Stimulated activated CD4-positive, alpha-beta T cell treated with anti-CD3 and anti-CD28 coated beads, Interleukin-15, amount 100 ng/mL, for 1 hour (primary cell): ENCODE results near the gene TMEM132C.

Experiments
- DNase-seq, 2 donors: peaks; one replicate each; pipeline ENCODE4 v3.0.0-alpha.2; 2020; ENCODE audit warnings: low read depth in 1 of 2, low spot score in 1 of 2

The TMEM132C gene

DNA sequence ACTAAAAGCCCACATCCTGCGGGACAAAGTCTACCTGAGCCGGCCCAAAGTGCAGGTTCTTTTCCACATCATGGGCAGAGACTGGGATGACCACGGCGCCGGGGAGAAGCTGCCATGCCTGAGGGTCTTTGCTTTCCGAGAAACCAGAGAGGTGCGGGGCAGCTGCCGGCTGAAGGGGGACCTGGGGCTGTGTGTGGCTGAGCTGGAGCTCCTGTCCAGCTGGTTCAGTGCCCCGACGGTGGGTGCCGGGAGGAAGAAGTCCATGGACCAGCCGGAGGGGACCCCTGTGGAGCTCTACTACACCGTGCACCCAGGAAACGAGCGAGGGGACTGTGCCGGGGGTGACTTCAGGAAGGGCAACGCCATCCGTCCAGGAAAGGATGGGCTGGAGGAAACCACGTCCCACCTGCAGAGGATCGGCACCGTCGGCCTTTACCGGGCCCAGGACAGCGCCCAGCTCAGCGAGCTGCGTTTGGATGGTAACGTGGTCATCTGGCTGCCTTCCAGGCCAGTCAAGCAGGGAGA is 148.1 kb downstream of the TMEM132C start:
- no peak for DNase-seq

GRCh38 chr12:128418944-128419343 is 152.0 kb downstream of the TMEM132C start:
- DNase-seq, result no peak

DNA sequence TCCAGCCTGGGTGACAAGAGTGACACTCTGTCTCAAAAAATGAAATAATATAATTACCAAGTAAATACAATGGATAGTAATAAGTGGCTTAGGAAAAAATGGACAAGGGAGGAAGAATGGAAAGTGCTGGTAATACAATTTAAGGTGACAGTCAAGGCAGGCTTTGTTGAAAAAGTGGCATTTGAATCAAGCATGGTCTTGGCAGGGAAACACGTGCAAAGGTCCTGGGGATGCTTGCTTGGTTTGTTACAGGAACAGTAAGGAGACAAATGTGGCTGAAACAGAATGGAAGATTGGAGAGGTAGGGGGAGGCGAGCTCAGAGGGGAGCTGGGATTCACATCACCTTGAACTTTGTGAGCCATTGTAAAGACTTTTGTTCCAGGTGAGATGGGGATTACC is 153.2 kb downstream of the TMEM132C start:
- DNase-seq, result no peak

DNA sequence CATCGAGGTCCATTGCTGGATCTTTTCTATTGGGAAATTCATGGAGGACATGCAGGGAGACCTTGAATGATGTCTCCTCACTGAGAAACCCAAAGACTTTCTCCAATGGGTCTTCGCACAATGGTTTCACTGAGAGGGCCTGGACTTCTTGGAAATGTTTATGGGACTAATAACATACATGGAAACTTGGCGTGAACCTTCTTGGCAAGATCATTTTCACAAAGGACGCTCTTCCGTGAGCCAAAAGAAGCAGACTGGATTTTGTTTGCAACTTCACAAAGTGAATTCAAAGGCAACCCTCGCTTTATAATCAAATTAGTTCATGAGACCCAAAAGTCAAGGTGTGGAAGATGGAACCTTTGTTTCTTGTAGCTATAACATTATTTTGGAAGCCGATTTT is 154.4 kb downstream of the TMEM132C start:
- DNase-seq, result no peak

DNA sequence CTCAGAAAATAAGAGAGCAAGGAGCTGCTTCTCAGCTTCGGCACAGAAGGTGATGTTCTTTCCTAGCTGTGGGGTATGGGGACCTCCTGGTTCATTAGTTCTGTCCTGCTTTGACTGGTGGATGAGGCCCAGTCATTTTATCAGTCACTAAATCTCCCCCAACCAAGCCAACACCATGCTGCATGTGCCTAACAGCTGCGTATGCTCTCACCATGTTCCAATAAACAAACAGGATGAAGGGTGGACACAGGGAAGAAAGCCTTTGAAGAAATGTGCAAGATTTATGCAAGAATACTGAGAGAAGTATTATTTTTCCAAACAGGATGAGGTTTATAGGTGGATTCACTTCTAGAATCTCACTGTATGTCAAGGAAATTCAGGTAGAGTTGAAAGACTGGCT is 156.2 kb downstream of the TMEM132C start:
- DNase-seq, result no peak

- DNase-seq, result no peak
Observed at GRCh38 chr12:128424931-128425431, 158.0 kb downstream of the TMEM132C start.

DNA sequence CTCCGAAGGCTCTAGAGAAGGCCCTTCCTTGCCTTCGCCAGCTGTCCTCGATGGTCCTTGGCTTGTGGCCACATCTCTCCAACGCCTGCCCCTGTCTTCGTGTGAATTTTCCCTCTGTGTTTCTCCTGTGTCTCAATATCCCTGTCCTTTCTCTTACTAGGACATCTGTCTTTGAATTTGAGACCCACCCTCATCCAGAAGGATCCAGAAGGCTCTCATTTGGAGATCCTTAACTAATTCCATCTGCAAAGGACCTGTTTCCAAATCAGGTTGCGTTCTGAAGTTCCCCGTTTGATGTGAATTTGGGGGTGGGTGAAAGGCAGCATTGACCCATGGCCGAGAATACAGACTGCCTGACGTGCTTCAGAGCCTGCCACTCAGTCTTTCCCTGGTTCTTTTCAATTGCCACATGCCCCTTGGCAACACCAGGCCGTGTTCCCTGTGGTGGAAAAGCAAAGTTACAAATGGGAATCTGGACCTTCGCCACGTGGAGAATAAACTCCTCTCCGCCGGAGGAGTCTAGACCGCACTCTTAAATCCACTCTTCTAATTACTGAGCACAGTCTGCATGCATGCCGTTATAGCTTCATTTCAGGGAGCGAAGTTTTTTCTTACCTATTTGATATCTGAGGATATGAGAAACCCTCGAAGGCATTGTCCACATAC is 158.8 kb downstream of the TMEM132C start:
- DNase-seq, result no peak

DNA sequence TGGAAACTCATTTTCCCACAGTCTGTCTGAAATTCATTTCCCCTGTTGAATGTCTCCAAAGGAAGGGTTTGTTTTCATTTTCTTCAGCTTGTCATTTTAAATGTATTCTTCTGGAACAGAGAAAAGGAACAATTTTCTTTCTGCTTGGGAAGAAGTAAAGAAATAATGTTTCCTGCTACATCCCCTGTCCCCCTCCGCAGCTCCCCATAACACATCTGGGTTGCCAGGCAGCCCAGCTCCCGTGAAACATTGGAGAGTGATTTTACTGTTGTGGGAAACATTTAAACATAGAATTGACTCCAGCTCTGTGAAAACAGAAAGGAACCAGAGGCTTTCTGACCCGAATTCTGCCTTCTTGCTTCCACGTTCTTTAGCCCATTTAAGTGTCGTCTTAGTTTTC is 159.5 kb downstream of the TMEM132C start:
- no peak for DNase-seq

GRCh38 chr12:128439796-128440195 is 172.8 kb downstream of the TMEM132C start:
- no peak for DNase-seq

DNA sequence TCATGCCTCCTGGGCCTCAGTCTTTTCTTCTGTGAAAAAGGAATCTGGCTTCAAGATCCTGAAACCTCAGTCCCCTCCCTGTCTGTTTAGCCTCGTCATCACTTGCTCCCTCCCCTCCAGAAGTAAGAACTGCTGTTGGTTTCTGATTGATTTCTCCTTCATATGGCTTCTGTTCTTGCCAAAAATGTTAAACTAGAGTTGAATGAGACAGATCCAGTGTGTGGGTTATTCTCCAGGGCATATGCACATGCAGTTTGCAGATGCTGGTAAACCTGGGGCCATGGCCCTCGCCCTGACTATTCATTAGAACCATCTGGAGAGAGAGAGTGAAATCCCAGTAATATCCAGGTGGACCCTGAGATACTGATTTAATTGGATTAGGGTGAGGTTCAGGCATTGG is 175.1 kb downstream of the TMEM132C start:
- no peak for DNase-seq

DNA sequence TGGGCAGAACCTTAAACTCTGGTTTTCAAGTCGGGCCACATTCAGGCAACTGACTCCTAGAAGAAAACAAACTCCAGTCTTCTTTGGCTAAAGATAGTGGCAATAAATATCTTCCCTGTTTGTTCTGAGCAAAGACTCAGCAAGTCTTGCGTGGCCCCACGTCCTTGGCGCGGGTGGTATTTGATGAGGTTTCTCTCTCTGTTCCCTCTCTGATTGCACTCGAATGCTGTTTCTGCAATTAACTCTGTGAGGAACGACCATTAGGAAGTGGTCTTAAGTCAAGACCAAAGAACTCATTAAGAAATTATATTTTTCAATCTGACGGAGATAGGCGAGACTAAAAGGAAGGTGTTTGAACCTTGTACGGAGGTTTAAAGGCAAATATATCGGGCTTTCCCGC is 177.6 kb downstream of the TMEM132C start:
- DNase-seq, result no peak

DNA sequence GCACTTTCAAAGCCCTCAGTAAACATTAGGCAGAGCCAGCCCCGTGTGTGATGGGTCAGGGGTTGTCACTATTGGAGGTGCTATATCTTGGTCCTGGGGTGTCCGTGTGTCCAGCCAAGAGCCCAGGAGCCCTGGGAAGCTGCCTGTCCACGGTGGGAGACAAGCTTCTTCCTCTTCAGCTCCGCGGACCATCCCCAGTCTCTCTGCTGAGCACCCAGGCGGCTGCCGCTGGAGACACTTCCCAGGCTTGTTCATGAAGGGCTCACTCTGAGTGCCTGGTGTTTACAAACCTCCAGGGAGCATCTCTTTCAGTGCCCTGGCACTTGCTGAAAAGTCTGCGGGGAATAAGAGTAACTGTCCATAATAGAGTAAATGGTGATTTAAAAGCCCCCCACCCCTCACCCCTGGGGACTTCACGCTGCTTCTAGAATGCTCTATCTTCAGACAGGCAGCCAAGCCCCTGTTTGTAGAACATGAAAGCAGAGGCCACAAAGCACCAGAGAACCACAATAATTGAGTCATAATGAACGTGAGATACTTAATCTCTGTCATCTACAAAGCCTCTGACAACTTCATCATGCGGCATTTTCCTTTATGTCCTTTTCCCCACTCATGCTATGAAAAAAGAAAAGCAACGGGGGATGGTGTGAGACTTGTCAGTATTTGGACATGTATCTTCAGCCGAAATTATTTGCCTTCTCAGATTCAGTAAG is 178.6 kb downstream of the TMEM132C start:
- DNase-seq, result no peak

DNA sequence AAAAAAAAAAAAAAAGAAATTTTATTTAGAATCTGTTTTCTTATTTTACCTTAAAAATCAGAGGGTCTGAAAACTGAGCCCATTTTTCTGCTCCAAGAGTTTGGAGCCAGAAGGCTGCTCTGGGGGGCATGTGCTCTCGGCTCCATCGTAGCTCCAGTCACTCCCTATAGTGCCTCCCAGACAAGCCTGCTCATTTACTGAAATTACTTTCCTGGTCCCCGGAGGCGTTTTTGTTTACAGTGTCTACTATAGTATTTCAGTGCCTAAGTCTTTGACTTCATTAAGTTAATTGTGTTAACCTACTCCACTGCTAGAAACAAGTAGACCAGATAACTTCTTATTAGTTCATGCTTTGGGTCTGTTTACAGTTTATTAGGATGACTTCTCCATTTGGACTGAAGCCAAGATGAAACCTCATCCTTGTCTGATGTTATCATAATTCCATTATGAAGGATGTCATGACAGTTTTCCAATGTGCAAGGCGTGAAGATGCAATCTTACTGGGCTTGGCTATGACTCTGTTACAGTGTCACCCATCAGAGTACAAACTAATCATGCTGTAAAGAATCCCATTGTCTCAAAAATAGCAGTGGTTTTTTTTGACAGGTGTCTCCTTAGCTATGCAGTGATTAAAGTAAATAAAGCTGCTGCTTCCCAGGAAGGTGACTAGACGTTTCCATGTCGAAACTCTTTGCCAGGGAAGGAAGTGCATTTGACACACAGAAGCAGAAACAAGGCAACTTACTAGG is 182.3 kb downstream of the TMEM132C start:
- no peak for DNase-seq

GRCh38 chr12:128450810-128451209 is 183.8 kb downstream of the TMEM132C start:
- DNase-seq, result no peak

- no peak for DNase-seq
Observed at GRCh38 chr12:128455851-128456250, 188.9 kb downstream of the TMEM132C start.

- DNase-seq, result no peak
Observed at GRCh38 chr12:128456922-128457321, 190.0 kb downstream of the TMEM132C start.

DNA sequence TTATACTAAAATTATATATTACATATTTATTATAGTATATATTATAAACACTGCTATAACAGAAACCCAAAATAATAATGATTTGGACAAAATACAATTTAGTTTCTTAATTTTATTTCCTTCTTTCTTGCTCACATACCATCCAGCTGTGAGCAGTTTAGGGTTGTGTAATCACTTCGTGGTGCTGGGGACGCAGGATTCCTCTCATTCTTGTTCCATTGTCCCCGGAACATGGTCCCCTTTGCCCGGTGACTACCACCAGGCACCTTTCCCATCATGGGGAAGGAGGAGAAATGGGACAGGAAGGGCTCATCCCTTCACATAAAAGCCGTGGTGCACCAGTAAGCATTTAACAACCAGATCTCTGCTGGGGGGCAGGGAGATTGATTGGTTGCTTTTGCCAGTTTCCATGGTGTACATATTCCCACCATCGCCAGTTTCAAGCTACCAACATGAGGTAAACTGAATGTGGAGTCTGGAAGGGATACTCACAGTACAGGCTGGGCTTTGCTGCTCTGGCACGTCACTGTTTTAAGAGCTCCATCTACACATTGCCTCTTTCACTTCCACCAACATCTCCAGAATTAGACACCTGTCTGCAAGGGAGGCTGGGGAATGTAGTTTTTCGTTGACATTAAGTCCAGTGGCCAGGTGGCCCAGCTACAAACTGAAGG is 191.5 kb downstream of the TMEM132C start:
- DNase-seq, result no peak

DNA sequence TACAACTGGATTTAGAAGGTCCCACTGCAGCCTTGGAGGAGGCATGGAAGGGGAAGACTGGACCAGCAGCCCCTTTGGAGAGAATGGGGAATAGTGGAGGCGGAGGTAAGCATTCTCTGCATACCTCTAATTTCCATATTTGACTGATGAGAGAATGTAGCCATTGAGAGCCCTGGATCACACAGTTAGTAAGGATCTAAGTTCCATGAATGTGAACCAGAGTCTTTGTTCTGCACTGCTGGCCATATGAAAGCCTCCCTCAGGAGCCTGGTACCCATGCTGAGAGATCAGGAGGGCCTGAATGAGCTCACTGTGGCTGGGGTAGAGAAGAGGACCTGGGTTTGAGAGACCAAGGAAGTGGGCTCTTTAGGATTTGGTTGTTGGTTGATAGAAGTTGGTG is 192.1 kb downstream of the TMEM132C start:
- no peak for DNase-seq

GRCh38 chr12:128463881-128464280 is 196.9 kb downstream of the TMEM132C start:
- DNase-seq, result no peak

- no peak for DNase-seq
Observed at GRCh38 chr12:128467882-128468281, 200.9 kb downstream of the TMEM132C start.

- DNase-seq, result no peak
Observed at GRCh38 chr12:128468926-128469325, 202.0 kb downstream of the TMEM132C start.
